ENCODE measurements around the gene PER3. TPM values are rescaled to one million over a fixed set of nuclear protein-coding genes. Genes with fewer than 3 reads are reported as not detected.

The PER3 gene
- total and polyA plus RNA-seq, 9 of the 15 experiments (the other 6 are each of a cell fraction or from before 2014, with no cell fraction given), result 11.9 to 22.5 (median 14.6) TPM

DNA sequence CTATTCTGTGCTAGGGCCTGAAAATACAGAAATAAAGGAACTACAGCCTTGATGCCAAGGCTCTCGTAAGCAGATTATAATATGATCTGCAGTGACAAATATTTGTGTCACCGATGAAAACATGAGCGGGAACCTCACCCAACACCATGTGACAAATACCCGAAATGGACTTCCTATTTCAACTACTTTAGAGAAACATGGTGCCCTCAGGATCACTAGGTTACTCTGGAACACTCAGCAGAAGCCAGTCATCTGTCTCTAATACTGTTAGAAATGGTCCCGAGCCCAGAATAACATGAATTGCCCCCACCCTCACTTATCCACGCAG is 13.5 kb upstream of the PER3 start (continued):
- TF ChIP-seq CREB5 (CRISPR knock-in tag; IDR thresholded peaks at IDR 0.05) (no peak), NEUROD1 (IDR thresholded peaks at IDR 0.05; ENCODE audit: borderline replicate concordance, low read depth, low read length, partially characterized antibody) (no peak), ARHGAP35 (IDR thresholded peaks at IDR 0.05; ENCODE audit: partially characterized antibody) (no peak), USF1 (CRISPR knock-in tag; IDR thresholded peaks at IDR 0.05) (peak; percentile 60; the same call in 1 of the 2 replicates), TEAD2 (tag; IDR thresholded peaks at IDR 0.05) (no peak), ZKSCAN1 (IDR thresholded peaks at IDR 0.05; ENCODE audit: low read depth, low read length) (no peak), HNRNPL (IDR thresholded peaks at IDR 0.05; ENCODE audit: low read depth, low read length) (no peak), CREB3 (tag; conservative IDR thresholded peaks at IDR 0.05; ENCODE audit: low read depth) (no peak), FOXP1 (CRISPR knock-in tag; IDR thresholded peaks at IDR 0.05) (peak; percentile 27; the same call in 1 of the 2 replicates), ZNF551 (CRISPR knock-in tag; IDR thresholded peaks at IDR 0.05) (no peak), SIX5 (IDR thresholded peaks at IDR 0.05; ENCODE audit: borderline replicate concordance in 1 of 2, insufficient read depth in 1 of 2, low read depth in 1 of 2, low read length in 2 of 2) (no peak), ATF6 (CRISPR knock-in tag; IDR thresholded peaks at IDR 0.05) (no peak), KLF13 (tag; IDR thresholded peaks at IDR 0.05; ENCODE audit: borderline replicate concordance, low read depth) (no peak), ARID2 (IDR thresholded peaks at IDR 0.05) (no peak), SAFB (IDR thresholded peaks at IDR 0.05; ENCODE audit: borderline replicate concordance, low read depth, low read length) (no peak), KDM1A (IDR thresholded peaks at IDR 0.05) (no peak), SMARCA4 (IDR thresholded peaks at IDR 0.05) (peak; percentile 44; the same call in 1 of the 2 replicates)
- TF ChIP-seq, protein P1, sequence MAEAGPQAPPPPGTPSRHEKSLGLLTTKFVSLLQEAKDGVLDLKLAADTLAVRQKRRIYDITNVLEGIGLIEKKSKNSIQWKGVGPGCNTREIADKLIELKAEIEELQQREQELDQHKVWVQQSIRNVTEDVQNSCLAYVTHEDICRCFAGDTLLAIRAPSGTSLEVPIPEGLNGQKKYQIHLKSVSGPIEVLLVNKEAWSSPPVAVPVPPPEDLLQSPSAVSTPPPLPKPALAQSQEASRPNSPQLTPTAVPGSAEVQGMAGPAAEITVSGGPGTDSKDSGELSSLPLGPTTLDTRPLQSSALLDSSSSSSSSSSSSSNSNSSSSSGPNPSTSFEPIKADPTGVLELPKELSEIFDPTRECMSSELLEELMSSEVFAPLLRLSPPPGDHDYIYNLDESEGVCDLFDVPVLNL (CRISPR knock-in tag; IDR thresholded peaks at IDR 0.05; ENCODE audit: low read depth), result no peak
- TF ChIP-seq, protein P2, sequence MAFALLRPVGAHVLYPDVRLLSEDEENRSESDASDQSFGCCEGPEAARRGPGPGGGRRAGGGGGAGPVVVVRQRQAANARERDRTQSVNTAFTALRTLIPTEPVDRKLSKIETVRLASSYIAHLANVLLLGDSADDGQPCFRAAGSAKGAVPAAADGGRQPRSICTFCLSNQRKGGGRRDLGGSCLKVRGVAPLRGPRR (CRISPR knock-in tag; IDR thresholded peaks at IDR 0.05), result no peak
- TF ChIP-seq, protein P3, sequence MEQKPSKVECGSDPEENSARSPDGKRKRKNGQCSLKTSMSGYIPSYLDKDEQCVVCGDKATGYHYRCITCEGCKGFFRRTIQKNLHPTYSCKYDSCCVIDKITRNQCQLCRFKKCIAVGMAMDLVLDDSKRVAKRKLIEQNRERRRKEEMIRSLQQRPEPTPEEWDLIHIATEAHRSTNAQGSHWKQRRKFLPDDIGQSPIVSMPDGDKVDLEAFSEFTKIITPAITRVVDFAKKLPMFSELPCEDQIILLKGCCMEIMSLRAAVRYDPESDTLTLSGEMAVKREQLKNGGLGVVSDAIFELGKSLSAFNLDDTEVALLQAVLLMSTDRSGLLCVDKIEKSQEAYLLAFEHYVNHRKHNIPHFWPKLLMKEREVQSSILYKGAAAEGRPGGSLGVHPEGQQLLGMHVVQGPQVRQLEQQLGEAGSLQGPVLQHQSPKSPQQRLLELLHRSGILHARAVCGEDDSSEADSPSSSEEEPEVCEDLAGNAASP (IDR thresholded peaks at IDR 0.05), result no peak; the same call in 1 of the 2 replicates

Data from K562 (cell line).